NCI-H226 (cell line): ENCODE measurements around the gene TSPAN5.
A peak's percentile ranks its signal among the peaks of the same experiment; 100 is the strongest.

Experiments used
- DNase-seq: peaks from one replicate; pipeline ENCODE4 v3.0.0-alpha.2; 2015

The TSPAN5 gene

GRCh38 chr4:98672583-98673287 is 14.3 kb upstream of the TSPAN5 start:
- no peak for DNase-seq

GRCh38 chr4:98671131-98671530 is 12.7 kb upstream of the TSPAN5 start:
- no peak for DNase-seq

GRCh38 chr4:98670186-98670585 is 11.8 kb upstream of the TSPAN5 start:
- DNase-seq, result no peak

- DNase-seq, result no peak
Observed at GRCh38 chr4:98669577-98669976, 11.2 kb upstream of the TSPAN5 start.

GRCh38 chr4:98664959-98665358 is 6.5 kb upstream of the TSPAN5 start:
- no peak for DNase-seq

- DNase-seq, result no peak
Observed at GRCh38 chr4:98663226-98664006, 5.0 kb upstream of the TSPAN5 start.

GRCh38 chr4:98662626-98663225 is 4.3 kb upstream of the TSPAN5 start:
- no peak for DNase-seq

GRCh38 chr4:98662055-98662453 is 3.6 kb upstream of the TSPAN5 start:
- DNase-seq, result no peak

GRCh38 chr4:98661371-98662054 is 3.1 kb upstream of the TSPAN5 start:
- peak; percentile 39 for DNase-seq

- DNase-seq, result no peak
Observed at GRCh38 chr4:98659741-98660462, 1.5 kb upstream of the TSPAN5 start.

- DNase-seq, result no peak
Observed at GRCh38 chr4:98659106-98659592, 738 bp upstream of the TSPAN5 start.

GRCh38 chr4:98657531-98658286 is 702 bp downstream of the TSPAN5 start:
- no peak for DNase-seq

- DNase-seq, result no peak
Observed at GRCh38 chr4:98656886-98657285, 1.5 kb downstream of the TSPAN5 start.

- DNase-seq, result no peak
Observed at GRCh38 chr4:98656443-98656842, 2.0 kb downstream of the TSPAN5 start.

GRCh38 chr4:98653890-98654867 is 4.2 kb downstream of the TSPAN5 start:
- DNase-seq, result peak; percentile 84

- DNase-seq, result peak; percentile 20
Observed at GRCh38 chr4:98652996-98653395, 5.4 kb downstream of the TSPAN5 start.

GRCh38 chr4:98648602-98649001 is 9.8 kb downstream of the TSPAN5 start:
- DNase-seq, result no peak

- no peak for DNase-seq
Observed at GRCh38 chr4:98646422-98646821, 12.0 kb downstream of the TSPAN5 start.

GRCh38 chr4:98645527-98645926 is 12.9 kb downstream of the TSPAN5 start:
- no peak for DNase-seq

- DNase-seq, result no peak
Observed at GRCh38 chr4:98643755-98644154, 14.7 kb downstream of the TSPAN5 start.
